Ecto neural progenitor cell (in vitro differentiated cells): Measurements from ENCODE around the gene GLRX.
A peak's percentile ranks its signal among the peaks of the same experiment; 100 is the strongest.
"Not testable (repeated sequence)": the region's sequence is repeated elsewhere in the genome, so short reads cannot be mapped to it uniquely, and the experiment has no call there.

ENCODE experiments used
- DNase-seq: peaks from one replicate; pipeline ENCODE4 v3.0.0-alpha.2; 2018; ENCODE audit warnings: low spot score

GLRX gene

DNA sequence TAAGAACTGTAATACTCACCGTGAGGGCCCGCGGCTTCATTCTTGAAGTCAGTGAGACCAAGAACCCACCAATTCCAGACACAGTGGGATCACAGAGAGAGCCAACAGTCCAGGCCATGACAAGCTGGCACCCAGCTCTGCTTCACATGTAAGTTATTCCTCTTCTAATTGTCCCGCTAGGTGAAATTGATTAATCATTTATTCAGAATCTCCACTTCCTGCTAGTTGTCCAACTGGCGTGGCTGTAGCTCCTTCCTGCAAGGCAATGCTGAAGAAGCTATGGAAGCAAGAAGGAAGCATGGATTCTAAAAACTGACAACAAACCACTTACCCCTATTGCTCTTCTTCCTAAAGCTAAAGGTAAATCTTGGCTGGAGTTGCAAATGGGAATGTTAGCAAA lies 30.0 kb upstream of the GLRX start:
- no peak for DNase-seq

DNA sequence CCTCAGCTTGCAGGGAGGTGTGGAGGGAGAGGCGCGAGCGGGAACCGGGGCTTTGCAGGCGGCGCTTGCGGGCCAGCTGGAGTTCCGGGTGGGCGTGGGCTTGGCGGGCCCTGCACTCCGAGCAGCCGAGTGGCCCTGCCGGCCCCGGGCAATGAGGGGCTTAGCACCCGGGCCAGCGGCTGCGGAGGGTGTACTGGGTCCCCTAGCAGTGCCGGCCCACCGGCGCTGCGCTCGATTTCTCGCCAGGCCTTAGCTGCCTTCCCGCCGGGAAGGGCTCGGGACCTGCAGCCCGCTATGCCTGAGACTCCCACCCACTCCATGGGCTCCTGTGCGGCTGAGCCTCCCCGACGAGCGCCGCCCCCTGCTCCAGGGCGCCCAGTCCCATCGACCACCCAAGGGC lies 28.6 kb upstream of the GLRX start:
- not testable (repeated sequence) for DNase-seq

DNA sequence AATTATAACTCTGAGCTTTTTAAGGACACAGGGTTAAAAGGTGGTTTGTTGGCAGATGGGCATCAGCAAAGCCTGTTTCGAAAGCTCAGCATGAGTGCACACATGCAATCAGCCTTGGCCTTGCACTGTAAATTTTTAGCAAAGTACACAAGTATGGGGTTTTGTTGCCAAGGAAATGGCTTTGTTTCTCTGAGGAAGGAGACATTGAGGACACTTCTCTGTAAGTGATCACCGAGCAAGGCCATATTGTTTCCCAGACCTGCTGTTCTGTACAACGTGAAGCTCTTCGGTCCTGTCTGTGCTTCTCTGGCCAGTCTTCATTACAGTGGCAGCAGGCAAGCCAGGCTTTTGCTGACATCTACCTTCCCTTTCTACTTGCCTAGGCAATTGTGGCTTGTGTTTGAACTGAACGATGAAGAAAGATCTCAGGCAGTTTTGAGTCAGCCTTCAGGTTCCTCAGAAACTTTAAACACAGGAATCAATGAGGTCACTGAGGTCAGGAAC lies 27.9 kb upstream of the GLRX start:
- DNase-seq, result no peak

DNA sequence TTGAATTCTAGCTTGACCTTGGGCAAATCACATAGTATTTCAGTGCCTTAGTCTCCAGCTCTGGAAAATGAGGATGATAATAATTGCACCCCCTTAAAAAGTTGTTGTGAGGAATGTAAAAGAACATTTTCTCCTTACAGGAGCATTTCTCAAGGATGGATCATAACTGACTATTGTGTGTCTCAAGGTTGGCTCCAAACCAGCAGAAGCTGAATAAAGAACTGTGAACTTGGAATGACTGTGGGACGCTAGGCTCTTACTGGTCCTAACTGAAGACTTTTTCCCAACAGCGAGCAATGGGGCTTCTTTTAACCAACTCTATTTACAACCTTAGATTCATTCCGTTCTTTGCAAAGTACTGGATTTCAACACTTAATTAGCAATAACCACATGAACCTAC lies 26.2 kb upstream of the GLRX start:
- DNase-seq, result no peak

DNA sequence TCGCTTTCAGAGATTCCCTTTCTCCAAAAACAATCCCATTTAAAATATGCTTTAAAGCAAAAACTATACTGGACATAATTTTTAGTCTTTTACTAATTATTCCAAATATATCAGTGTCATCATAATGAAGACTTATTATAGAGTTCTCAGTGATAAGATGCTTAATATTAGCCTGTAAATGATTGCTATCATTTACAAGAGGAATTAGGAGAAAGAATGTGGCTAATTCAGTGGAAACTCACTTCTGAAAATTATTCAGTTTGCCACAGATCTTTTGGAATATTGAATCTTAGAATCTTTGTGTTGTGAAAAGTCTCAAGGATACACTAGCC lies 24.7 kb upstream of the GLRX start:
- no peak for DNase-seq

DNA sequence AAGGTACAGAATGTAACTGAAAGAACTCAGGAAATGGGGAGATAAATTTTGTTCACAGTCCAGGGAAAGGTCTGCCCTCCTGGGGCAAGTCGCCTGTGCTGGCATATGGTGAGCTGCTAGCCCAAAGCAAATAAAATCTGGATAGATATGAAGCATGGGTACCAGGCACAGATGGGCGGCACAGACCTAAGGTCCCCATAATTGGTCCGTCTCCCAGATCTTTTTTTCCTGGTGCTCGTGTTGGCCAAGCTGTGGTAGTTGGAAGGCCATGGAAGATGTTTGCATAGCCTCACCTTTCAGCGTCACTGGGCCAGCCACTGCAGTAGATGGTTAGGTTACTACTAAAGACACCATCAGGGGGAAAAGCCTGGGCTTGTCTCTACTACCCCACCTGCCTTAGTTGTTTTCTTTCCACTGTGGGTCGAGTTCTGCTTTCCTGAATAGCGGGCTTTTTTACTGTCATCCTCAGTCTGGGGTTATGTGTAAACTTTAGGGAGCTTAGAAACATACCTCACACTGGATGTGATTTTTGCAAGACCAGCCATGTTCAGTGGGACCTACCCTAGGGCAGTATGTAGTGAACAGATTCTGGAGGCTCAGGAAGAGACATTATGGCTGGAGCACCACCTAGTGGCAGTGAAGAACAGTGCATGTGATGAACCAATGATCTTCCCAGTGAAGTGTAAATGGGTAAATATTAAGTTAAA lies 24.2 kb upstream of the GLRX start:
- DNase-seq, result peak; percentile 69

DNA sequence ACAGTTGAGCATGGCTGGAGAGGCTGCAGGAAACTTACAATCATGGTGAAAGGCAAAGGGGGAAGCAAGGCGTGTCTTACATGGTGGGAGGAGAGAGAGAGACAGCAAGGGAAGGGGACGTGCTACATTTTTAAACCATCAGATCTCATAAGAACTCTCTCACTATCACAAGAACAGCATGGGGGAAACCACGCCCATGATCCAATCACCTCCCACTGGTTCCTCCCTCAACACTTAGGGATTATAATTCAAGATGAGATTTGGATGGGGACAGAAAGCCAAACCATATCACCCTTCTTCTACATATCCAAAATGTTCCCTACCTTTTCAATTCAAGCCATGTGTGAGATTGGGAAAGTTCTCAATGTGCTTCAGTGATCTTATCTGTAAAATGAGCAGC lies 22.9 kb upstream of the GLRX start:
- DNase-seq, result no peak

DNA sequence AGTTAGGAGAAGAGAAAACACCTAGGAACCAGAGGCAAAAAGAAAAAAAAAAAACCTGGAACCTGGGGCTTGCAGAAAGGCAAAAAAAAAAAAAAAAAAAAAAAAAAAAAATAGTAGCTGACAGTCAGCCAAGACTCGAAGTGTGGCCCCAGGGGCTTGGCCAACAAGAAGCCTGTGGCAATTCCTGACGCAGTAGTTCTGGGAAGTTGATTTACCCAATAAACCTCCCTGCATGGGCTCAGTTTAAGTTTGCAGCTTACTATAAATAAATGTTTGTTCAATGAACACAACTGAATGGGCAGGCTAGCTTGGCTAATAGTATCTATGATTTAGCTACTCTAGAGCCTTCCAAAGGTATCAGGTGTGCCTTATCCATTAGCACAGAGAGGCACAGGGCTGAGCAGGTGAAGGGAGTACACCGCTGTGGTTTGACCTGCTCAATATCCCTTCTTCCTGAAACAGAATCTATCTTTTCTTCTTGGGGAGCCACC lies 21.3 kb upstream of the GLRX start:
- no peak for DNase-seq

DNA sequence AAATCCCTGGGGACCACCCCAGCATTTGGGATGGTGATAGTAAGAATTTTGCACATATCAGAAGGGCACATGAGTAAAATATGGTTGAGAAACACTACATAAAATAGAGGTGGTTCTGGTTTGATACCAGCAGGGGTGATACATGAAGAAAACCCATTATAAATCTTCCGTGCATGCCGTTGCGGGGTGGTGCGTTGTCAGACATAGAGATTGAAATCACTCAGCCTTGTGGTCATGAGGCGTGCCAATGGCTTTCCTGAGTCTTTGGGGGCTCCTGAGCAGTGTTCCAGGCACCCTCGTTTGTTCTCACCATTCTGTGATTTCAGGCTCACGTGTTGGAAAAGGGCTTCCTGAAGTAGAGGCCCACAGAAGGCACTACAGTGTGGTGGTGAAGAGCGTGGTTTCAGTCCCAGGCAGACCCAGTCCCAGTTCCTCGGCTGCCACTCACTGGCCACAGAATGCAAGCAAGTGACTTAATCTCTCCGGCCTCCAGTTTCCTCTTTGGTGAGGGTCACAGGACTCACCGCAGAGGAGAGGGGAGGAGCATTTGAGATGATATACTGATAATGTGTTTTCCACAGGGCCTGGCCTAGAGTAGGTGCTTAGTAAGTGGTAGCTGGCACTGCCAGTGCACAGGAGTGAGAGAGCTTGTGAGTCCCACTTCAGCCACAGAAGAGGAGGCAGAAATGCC lies 20.5 kb upstream of the GLRX start:
- no peak for DNase-seq

DNA sequence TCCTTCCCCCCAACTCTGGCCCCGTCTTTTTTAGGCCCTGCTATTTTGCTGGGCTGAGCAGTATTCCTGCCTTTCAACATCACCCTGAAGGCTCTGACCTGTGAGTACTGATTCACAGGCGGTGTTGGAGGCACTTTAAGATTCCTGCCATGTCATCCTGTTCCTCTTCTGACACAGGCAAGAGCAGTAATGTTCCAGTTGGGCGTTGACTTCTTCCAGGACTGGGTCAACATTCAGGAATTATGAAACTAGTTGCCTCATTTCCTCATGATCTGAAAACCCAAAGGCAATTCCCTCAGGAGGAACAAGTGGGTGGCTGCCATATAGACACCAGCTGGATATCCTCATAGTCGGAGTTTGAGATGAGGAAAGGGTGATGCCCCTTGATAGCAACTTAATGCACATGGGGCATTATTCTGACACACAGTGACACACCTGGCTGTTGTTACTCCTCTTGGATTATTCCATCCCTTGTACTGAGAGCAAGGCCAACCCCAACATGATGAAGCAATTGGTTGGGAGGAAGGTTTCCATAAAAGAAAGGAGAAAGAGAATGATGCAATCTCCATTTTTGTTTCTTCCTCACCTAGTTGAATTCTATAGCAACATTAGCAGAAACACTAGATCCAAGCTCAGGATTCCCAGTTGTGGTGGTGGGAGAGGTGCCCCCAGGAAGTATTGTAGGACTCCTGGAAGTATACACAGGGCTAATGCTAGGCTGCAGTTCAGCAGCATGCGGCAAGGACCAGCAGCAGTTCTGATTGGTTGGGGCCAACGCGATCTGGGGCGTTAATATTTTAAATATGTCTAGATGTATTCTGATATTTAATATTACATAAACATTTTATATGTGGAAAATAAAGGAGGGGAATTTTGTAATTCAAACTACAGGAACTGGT lies 19.6 kb upstream of the GLRX start:
- DNase-seq, result no peak

DNA sequence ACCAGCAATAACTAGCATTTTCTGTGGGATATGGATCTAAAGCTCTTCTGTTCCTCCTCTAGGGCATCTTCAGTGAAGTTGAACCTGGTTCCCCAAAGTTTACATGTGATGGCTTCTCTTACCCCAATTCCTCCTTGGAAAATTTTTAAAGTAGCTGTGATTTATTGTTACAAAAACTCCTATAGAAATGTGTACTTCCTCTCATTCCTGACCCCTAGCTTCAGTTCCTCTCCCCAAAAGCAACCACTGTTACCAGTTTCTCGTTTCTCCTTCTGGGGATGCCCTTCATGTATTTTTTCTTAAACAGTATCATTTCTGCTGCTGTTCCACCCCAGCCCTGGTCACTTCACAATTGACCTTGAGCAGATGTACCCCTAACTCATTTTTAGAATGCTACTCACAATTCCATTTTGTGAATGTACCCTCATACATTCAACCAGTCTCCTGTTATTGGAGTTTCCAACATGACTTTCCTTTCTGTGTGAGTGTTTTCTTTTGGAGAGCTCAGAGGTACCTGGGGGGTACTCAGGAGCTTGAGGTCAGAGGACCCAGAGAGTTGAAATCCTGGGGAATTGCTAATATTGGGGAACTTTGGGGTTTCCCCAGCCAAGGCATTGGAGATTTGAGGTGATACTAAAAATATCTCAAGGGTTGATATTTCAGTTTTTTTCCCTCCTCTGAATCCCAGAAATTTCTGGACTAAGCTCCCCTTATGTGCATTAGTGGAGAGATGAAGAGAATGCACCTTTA lies 18.6 kb upstream of the GLRX start:
- DNase-seq, result no peak

DNA sequence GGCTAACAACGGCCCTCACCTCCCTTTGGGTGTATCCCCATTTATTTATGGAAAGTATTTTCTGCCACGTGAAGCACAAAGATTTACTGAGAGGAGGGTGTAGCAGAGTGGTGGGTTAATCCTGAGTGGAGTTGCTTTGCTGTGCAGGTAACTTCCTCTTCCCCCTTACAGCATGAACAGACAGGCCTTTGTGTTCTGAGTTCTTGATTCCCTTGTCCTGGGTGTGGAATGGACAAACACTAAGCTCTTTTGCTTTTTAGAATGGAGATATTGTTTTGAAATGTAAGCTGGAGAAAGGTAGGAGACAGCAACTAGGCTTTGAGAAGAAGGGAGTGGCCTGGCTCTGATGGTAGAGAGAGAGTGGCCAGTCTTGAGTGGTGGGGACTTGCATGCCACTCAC lies 17.1 kb upstream of the GLRX start:
- DNase-seq, result no peak

DNA sequence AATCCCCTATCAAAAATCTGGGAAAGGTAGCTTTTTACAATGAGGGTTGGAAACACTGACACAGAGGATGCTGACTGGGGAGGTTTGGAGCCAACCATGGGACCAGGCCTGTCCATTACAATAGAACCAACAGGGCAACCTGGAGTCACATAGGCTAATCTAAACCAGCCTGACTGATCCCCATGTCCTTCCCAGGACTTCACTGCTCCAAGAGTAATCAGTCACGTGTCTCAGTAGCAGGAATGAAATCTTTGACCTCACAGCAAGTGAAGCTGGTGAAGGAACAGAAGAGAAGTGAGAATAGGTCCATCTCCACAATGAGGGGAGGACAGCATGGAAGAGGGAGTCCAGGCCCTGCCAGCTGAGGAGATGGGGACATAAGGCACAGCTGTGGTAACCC lies 16.0 kb upstream of the GLRX start:
- DNase-seq, result no peak

DNA sequence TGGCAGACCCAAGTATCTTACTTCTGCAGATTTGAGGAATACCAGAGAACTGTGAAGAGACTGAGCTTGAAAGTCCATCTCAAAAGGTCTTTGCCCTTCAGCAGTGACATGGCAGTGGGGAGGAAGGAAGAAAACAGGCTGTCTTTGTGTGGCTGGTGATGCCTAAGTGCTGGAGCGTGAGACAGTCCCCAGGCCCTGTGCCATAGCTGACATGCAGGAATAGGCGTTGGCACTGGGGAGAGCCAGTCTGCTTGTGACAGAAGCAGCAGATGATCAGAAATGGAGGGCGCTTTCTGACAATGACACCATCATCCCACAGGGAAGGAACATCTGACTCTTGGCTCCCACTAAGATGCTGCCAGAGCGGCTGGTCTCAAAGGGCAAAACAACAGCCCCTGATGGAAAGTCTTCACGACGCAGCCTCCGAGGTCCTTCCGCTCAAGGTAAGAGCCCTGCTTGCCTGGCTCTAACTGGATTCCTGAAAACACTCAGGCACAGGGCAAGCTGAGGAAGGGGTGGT lies 15.5 kb upstream of the GLRX start:
- DNase-seq, result no peak

DNA sequence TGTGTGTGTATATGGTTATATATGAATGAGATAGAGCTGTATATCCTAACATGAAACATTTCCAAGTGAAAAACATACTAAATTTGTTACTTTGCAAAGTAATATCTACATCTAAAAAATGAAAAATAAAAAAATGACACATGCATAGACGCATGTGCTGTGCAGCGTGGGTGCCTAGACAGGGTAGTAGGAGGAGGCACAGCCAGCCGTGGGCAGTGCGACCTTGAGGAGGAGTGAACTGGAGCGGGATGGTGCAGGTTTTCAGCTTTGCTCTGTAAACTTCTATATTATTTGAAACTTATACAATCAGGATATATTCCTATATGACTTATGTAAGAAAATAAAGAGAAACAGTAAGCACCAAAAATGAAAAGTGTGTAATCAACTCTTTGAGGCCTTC lies 15.0 kb upstream of the GLRX start:
- no peak for DNase-seq

DNA sequence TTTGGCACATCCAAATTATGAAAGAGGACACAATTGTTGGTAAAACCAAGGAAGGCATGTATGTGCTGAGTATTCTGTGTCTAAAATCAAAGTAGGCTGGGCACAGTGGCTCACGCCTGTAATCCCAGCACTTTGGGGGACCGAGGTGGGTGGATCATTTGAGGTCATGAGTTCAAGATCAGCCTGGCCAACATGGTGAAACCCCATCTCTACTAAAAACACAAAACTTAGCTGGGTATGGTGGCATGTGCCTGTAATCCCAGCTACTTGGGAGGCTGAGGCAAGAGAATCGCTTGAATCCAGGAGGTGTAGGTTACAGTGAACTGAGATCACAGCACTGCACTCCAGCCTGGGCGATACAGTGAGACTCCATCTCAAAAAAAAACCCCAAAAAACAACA lies 14.4 kb upstream of the GLRX start:
- not testable (repeated sequence) for DNase-seq

DNA sequence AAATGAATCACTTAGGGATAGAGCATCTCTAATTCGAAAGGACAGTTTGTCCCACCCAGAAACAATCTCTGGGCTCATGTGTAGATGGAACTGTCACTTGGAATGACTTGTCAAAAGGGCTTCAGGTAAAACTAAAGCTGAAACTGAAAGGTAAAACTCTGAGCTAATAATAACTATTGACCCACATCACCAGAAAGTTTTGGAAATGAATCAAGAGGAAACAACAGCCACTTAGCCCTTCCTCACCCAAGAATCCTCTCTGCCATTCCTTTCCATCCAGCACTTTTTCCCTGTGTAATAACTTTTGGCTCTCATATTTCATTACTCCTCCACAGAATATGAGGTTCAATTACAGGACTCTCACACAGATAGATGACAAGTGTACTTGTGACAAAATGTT lies 14.0 kb upstream of the GLRX start:
- DNase-seq, result no peak

DNA sequence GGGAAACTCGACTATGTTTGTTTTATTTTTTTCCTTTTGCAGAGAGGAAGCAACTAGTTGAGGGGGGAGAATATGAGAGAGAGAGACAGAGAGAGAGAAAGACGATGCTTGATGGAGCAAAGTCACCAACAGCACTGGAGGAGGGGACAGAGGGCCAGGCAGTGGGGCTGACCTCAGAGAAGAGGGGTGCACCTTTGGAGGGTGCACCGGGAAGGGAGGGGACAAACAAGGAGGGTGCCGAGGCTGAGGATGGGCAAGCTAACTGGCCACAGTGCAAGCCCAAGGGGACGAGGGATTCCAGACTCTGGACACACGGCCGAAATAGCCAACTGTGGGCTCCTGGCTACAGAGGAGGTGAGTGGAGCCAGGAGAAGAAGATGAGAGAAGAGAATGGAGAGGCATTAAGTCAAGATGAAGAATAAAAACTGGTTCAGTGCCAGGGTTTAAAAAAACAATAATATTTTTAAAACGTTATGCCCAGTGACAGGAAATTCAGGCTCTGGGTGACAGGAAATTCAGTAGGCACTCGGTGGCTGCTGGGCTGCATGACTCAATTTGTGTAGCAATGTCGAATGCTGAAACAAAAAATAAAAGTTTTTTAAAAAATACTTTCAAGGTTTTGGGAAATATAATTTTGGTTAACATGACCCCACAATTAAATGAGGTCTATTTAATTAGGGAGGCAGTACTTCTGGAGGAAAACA lies 13.3 kb upstream of the GLRX start:
- no peak for DNase-seq

DNA sequence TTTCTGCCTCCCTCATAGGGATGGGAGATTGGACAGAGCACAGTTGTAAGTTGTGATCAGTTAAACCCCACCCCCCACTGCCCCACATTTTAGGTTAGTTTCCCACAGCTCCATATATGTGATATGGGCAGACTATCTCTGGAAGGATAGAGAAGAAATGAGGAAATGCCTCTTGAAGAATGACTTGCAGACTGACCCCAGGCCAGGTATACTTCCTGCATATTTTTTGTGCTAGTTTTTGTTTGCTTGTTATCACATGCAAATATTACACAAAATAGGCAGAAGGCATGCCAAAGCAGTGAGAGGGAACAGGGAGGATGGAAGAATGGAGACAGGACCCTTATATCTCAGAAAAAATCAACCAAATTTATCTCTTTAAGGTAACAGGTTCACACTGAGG lies 10.1 kb upstream of the GLRX start:
- no peak for DNase-seq

DNA sequence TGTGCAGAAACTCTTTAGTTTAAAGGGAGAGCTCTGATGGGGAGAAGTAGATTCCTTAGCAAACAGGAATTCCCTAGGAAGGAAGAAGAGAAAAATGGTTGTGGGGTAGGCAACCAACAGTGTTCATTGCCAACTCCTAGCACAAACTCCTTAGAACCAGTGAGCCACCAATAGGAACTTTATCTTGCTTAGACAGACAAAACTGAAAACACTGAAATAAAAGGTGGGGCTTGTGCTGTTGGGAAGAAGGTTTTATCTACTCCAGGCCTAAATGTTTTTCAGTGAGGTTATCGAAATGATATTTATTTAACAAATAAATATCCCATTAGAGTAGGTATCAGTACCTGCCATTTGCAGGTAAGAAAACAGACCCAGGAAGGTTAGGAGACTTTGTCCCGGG lies 7.7 kb upstream of the GLRX start:
- no peak for DNase-seq

DNA sequence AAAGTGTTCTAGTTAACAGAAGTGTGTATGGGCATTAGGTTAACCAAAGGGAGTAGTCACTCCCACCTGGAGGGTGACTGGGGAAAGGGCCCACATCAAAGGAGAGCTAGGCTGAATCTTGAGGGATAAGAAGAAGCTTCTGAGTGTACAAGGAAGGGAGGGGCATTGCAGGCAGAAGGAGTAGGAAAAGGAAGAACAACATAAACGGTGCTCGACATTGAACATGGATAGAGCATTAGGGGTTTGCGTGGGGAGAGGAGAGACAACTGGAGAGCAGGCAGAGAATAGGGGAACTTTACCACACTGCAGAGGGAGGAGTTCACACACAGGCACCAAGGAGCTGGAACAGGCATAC lies 5.3 kb upstream of the GLRX start:
- no peak for DNase-seq
